Endothelial cell of umbilical vein (primary cell): Measurements from ENCODE around the gene KCTD18. TPM values are rescaled to one million over a fixed set of nuclear protein-coding genes. Genes with fewer than 3 reads are reported as not detected.
A peak's percentile ranks its signal among the peaks of the same experiment; 100 is the strongest.

ENCODE experiments used
- BruUV-seq: library from RNA; stranded (reverse); fragments of 400-500 nt; replicated peaks from 2 replicates; lab custom pipeline; 2021; lab: Mats Ljungman, UMichigan
- CTCF ChIA-PET: fragments of 300-600, 350-600 bp; sonication (Branson Sonifier 250); formaldehyde crosslinking; loops from one replicate; lab custom pipeline; 2021; ENCODE audit warnings: antibody characterized with exemption, inconsistent platforms; lab: Charles Lee
- POLR2A ChIA-PET: fragments of 300-600, 350-600 bp; sonication (Branson Sonifier 250); formaldehyde crosslinking; loops from one replicate; lab custom pipeline; 2021; ENCODE audit warnings: antibody characterized with exemption, inconsistent platforms; lab: Charles Lee
- DNase-seq: peaks from one replicate; pipeline ENCODE4 v3.0.0-alpha.2; 2011; ENCODE audit warnings: low read depth, low spot score
- FAIRE-seq: peaks from 2 replicates; lab custom pipeline; 2011; peaks lifted over from hg19 to GRCh38; lab: Jason Lieb, UNC
- H2AFZ ChIP-seq: 2 replicates; pipeline ENCODE4 v1.6.0; 2012; ENCODE audit warnings: low read depth, low read length, control low read depth, inconsistent platforms
- H3K27ac ChIP-seq: 2 replicates; pipeline ENCODE4 v1.5.1; 2011; ENCODE audit warnings: low read depth, mild to moderate bottlenecking, control low read depth, low read length, moderate library complexity; ENCODE audit not compliant: insufficient read depth
- H3K27me3 ChIP-seq, 2 experiments: 2 replicates each; pipeline versions ENCODE4 v1.6.0 to v1.6.1; 2011; ENCODE audit warnings: low read length in 2 of 2, mixed read lengths in 1 of 2; ENCODE audit not compliant: control insufficient read depth in 2 of 2, insufficient read depth in 2 of 2
- H3K36me3 ChIP-seq, 2 experiments: 2 replicates in 1 of 2; 3 replicates in 1 of 2; pipeline ENCODE4 v1.5.1; 2011; ENCODE audit warnings: low read length in 2 of 2, mild to moderate bottlenecking in 1 of 2, moderate library complexity in 1 of 2; ENCODE audit not compliant: control insufficient read depth in 2 of 2, insufficient read depth in 2 of 2; ENCODE audit errors: extremely low read depth in 1 of 2
- H3K4me1 ChIP-seq: 3 replicates; pipeline ENCODE4 v1.5.1; 2011; ENCODE audit warnings: mild to moderate bottlenecking, low read length; ENCODE audit not compliant: control insufficient read depth, insufficient read depth; ENCODE audit errors: extremely low read depth
- H3K4me2 ChIP-seq: 2 replicates; pipeline ENCODE4 v1.6.1; 2011; ENCODE audit warnings: low read length, control low read depth, mixed read lengths; ENCODE audit not compliant: insufficient read depth
- H3K4me3 ChIP-seq, 3 experiments: fragments of 200-600 bp in 1 of 3; sonication (generic), shearing (Covaris generic) in 1 of 3; replicated peaks in 1 of 3; 2 replicates each; pipeline ENCODE4 v1.5.1; 2011 to 2016; ENCODE audit warnings: control low read depth in 3 of 3, low read length in 3 of 3, mild to moderate bottlenecking in 2 of 3, inconsistent platforms in 1 of 3, low read depth in 1 of 3, moderate library complexity in 1 of 3; ENCODE audit not compliant: insufficient read depth in 1 of 3
- H3K79me2 ChIP-seq: 2 replicates; pipeline ENCODE4 v1.6.0; 2012; ENCODE audit warnings: low read length, inconsistent platforms; ENCODE audit not compliant: control insufficient read depth, insufficient read depth
- H3K9ac ChIP-seq: replicated peaks from 2 replicates; pipeline ENCODE3; 2011; ENCODE audit warnings: low read length, control low read depth; ENCODE audit not compliant: insufficient read depth; ENCODE audit errors: extremely low read depth
- H3K9me1 ChIP-seq: replicated peaks from 3 replicates; pipeline ENCODE4 v1.6.0; 2011; ENCODE audit warnings: mild to moderate bottlenecking, low read length; ENCODE audit not compliant: control insufficient read depth, insufficient read depth; ENCODE audit errors: extremely low read depth
- H3K9me3 ChIP-seq: replicated peaks from 2 replicates; pipeline ENCODE4 v1.5.1; 2012; ENCODE audit warnings: low read length, inconsistent platforms; ENCODE audit not compliant: control insufficient read depth, insufficient read depth
- H4K20me1 ChIP-seq: replicated peaks from 2 replicates; pipeline ENCODE3; 2011; ENCODE audit warnings: mild to moderate bottlenecking, low read length; ENCODE audit not compliant: control insufficient read depth, insufficient read depth; ENCODE audit errors: extremely low read depth
- CTCF ChIP-seq, 2 donors: IDR thresholded peaks; 1 replicate in 1 of 2; 2 replicates in 1 of 2; pipeline ENCODE4 v1.5.1; 2011; ENCODE audit warnings: low read length in 2 of 2, mild to moderate bottlenecking in 2 of 2, moderate library complexity in 2 of 2, control low read depth in 1 of 2, inconsistent platforms in 1 of 2, low read depth in 1 of 2; ENCODE audit not compliant: insufficient read depth in 1 of 2; ENCODE audit errors: extremely low read depth in 1 of 2
- EZH2 ChIP-seq: IDR thresholded peaks from 2 replicates; pipeline ENCODE4 v1.6.1; 2012; ENCODE audit warnings: borderline replicate concordance, low read depth, mild to moderate bottlenecking, moderate library complexity, low read length, inconsistent platforms; ENCODE audit not compliant: severe bottlenecking
- FOS ChIP-seq: IDR thresholded peaks from 2 replicates; pipeline ENCODE4 v1.6.1; 2011; ENCODE audit warnings: mild to moderate bottlenecking, low read length, moderate library complexity, borderline replicate concordance; ENCODE audit not compliant: insufficient read depth
- GATA2 ChIP-seq: IDR thresholded peaks from 2 replicates; pipeline ENCODE4 v1.7.0; 2011; ENCODE audit warnings: low read depth, mild to moderate bottlenecking, moderate library complexity, mixed read lengths, low read length; ENCODE audit not compliant: insufficient read length, insufficient read depth
- JUN ChIP-seq: IDR thresholded peaks from 2 replicates; pipeline ENCODE4 v1.6.1; 2011; ENCODE audit warnings: borderline replicate concordance, low read depth; ENCODE audit not compliant: insufficient read length, insufficient read depth
- MAX ChIP-seq: IDR thresholded peaks from 2 replicates; pipeline ENCODE4 v1.6.1; 2011; ENCODE audit not compliant: insufficient read depth, insufficient read length
- MYC ChIP-seq: IDR thresholded peaks from one replicate; pipeline ENCODE4 v1.6.1; 2011; ENCODE audit warnings: mild to moderate bottlenecking, low read depth, low read length
- POLR2A ChIP-seq: IDR thresholded peaks from 2 replicates; pipeline ENCODE4 v1.6.1; 2012; ENCODE audit warnings: low read depth, mild to moderate bottlenecking, control low read depth, low read length
- POLR2AphosphoS5 ChIP-seq: IDR thresholded peaks from 2 replicates; pipeline ENCODE4 v1.6.1; 2012; ENCODE audit warnings: low read depth, mild to moderate bottlenecking, control low read depth, low read length, moderate library complexity; ENCODE audit not compliant: insufficient read depth
- dilution Hi-C: fragments of 300-500 bp; cut with MboI; formaldehyde crosslinking; loops from one replicate; pipeline ENCODE4 v1.15.0; 2019; ENCODE audit warnings: low sequenced_read_pairs; ENCODE audit not compliant: extremely low pct_ligation_motif_present
- intact Hi-C: fragments of 100-400 bp; cut with micrococcal nuclease; formaldehyde crosslinking; loops from one replicate; pipeline ENCODE4 v1.10.0; 2022
- polyA plus RNA-seq, 4 experiments: library from polyadenylated mRNA; depleted of rRNA in 3 of 4; stranded (reverse) in 3 of 4; unstranded in 1 of 4; fragments of >200 nt; gene quantifications; 2 replicates each; pipeline versions ENCODE4 v1.2.1 to v1.2.3, GENCODE V29; 2011 to 2012; ENCODE audit warnings: missing spikeins in 1 of 4
- total RNA-seq: library from RNA; stranded (reverse); gene quantifications from 2 replicates; pipeline ENCODE4 v1.2.3, GENCODE V29; 2021

The KCTD18 gene
- total and polyA plus RNA-seq, 2 donors (not counting 3 experiments of a cell fraction or from before 2014, with no cell fraction given): 2.6 to 6.6 TPM

- Histone ChIP-seq H2AFZ (no peak overlapping the region), H4K20me1 (no peaks in the 10 kb centered on the region), H3K36me3 (peaks cover 4 to 7% of the 10 kb centered on the region in 2 experiments), H3K9me3 (no peaks in the 10 kb centered on the region), H3K9me1 (no peaks in the 10 kb centered on the region), H3K27me3 (no peaks in the 10 kb centered on the region), H3K4me2 (no peak overlapping the region), H3K79me2 (no peaks in the 10 kb centered on the region), H3K9ac (no peak overlapping the region), H3K4me3 (no peak overlapping the region), H3K27ac (no peak overlapping the region), H3K4me1 (no peaks in the 10 kb centered on the region)
- no peak for FAIRE-seq
- TF ChIP-seq MAX (no peak), POLR2AphosphoS5 (no peak), CTCF (IDR thresholded peaks at IDR 0.05; ENCODE audit: extremely low read depth in 1 of 2, insufficient read depth in 1 of 2, low read depth in 1 of 2, low read length in 2 of 2) (no peak), FOS (no peak), MYC (no peak), EZH2 (no peak), POLR2A (no peak), GATA2 (no peak), JUN (no peak)
- intact Hi-C loops (no loop called here), dilution Hi-C loops (no loop called here)
- ChIA-PET POLR2A (no interaction called here), CTCF (interaction anchor here (2.0 kb wide), 1 partner anchor 504 kb away, joined by 8 read pairs; no protein-coding TSS in a partner anchor)
- TSS peak; percentile 24 for BruUV-seq
- DNase-seq: no peak
Observed at GRCh38 chr2:200477667-200478131, 32.2 kb downstream of the KCTD18 start.
